Measurements from ENCODE around the gene POLR1G. TPM values are rescaled to one million over a fixed set of nuclear protein-coding genes. Genes with fewer than 3 reads are reported as not detected.

The POLR1G gene
- total RNA-seq, 1 experiment from 2014 or later, result 43.4 TPM

DNA sequence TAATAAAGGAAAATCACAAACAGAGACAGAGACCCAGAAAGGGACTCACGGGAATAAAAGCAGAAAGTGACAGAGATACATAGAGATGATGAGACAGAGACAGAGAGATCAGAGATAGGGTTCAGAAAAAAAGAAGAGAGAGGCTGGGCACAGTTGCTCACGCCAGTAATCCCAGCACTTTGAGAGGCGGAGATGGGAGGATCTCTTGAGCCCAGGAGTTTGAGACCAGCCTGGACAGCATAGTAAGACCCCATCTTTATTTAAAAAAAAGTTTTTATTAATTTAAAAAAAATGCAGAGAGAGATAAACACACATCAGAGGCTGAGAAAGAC is 41.9 kb downstream of the POLR1G start:
- peaks cover 2% of the 10 kb centered on the region; the same call in 1 of the 2 replicates for H3K4me1 ChIP-seq (ENCODE audit: insufficient read depth, low read length)
- no peak for TF ChIP-seq CTCF (conservative IDR thresholded peaks at IDR 0.05)
- H3K4ac ChIP-seq (ENCODE audit: low read depth, low read length), result no peak overlapping the region
- H2AFZ ChIP-seq (ENCODE audit: low read length), result no peak overlapping the region
- Mint-ChIP-seq H3K4me3 (no peak overlapping the region), H3K36me3 (ENCODE audit: insufficient read depth in 1 of 3, low read depth in 3 of 3) (no peaks in the 10 kb centered on the region; a peak in 1 of 7 replicates), H3K4me1 (peaks cover 15 to 28% of the 10 kb centered on the region in 2 experiments), H3K27ac (no peak overlapping the region), H3K9me3 (peaks cover 4 to 11% of the 10 kb centered on the region in 2 experiments; a peak in 4 of 5 replicates), H3K27me3 (ENCODE audit: low read depth) (peaks cover 42% of the 10 kb centered on the region)
- H2BK120ac ChIP-seq (ENCODE audit: low read depth, low read length, poor library complexity, severe bottlenecking), result no peak overlapping the region
- no peak overlapping the region for H2BK20ac ChIP-seq (ENCODE audit: low read depth, low read length, poor library complexity, severe bottlenecking)
- H3K23me2 ChIP-seq (ENCODE audit: insufficient read length, low read depth, low read length, poor library complexity, severe bottlenecking), result peaks cover 8% of the 10 kb centered on the region
- no CpG with 5 or more reads among the region's 3 CpGs for WGBS (ENCODE audit: extremely low coverage, insufficient read length, low lambda C conversion rate)
- H4K8ac ChIP-seq (replicated peaks; ENCODE audit: insufficient read length, low read depth, low read length), result no peak overlapping the region
- H3K56ac ChIP-seq (ENCODE audit: insufficient read length, low read depth, low read length), result no peak overlapping the region
- H3K27me3 ChIP-seq (ENCODE audit: insufficient read depth, low read length), result no peaks in the 10 kb centered on the region; the same call in 1 of the 2 replicates
- no peaks in the 10 kb centered on the region for H3K79me1 ChIP-seq (ENCODE audit: insufficient read depth, low read depth, low read length, poor library complexity, severe bottlenecking)
- no peaks in the 10 kb centered on the region for H3K9me3 ChIP-seq (ENCODE audit: control insufficient read depth, low read depth, low read length)
- no peak overlapping the region for H3K27ac ChIP-seq (ENCODE audit: insufficient read length, low read depth, low read length)
- no peak overlapping the region for H2BK15ac ChIP-seq (ENCODE audit: low read depth, low read length)
- H3T11ph ChIP-seq (ENCODE audit: low read length), result no peak overlapping the region
- H2BK12ac ChIP-seq (ENCODE audit: insufficient read length, low read depth, low read length), result no peak overlapping the region
- no peak overlapping the region for H3K14ac ChIP-seq (ENCODE audit: insufficient read depth, low read length)
- no peak overlapping the region for H3K18ac ChIP-seq (ENCODE audit: insufficient read length, low read depth, low read length)
- H4K5ac ChIP-seq (ENCODE audit: insufficient read length, low read depth, low read length), result no peak overlapping the region
- H4K20me1 ChIP-seq (ENCODE audit: control insufficient read depth, insufficient read depth, insufficient read length), result no peaks in the 10 kb centered on the region
- no peaks in the 10 kb centered on the region for H3K79me2 ChIP-seq (ENCODE audit: insufficient read depth, low read length)
- no peak overlapping the region for H2BK5ac ChIP-seq (ENCODE audit: insufficient read length, low read length)
- no peak overlapping the region for H2AK5ac ChIP-seq (ENCODE audit: insufficient read length, low read length)
- no peak for DNase-seq
- no peak overlapping the region for H4K91ac ChIP-seq (ENCODE audit: insufficient read length, low read depth, low read length)
- H3K23ac ChIP-seq (ENCODE audit: insufficient read length, low read depth, low read length), result no peak overlapping the region
- H3K9ac ChIP-seq (ENCODE audit: extremely low read depth, insufficient read length, low read length), result no peak overlapping the region
- H3K4me2 ChIP-seq (ENCODE audit: insufficient read depth, insufficient read length, low read length), result no peak overlapping the region
